Peyer's patch (tissue), 4 donors: ENCODE measurements around the gene IL31RA.

Experiments used
- POLR2A ChIP-seq, 2 donors: fragments of 450-650 bp; IDR thresholded peaks; one replicate each; pipeline ENCODE4 v1.5.1; 2017; ENCODE audit warnings: antibody characterized with exemption in 2 of 2, mild to moderate bottlenecking in 2 of 2, moderate library complexity in 2 of 2
- TF ChIP-seq, protein P1 (sequence below), 6 experiments: fragments of 450-650 bp in 4 of 6; fragments of 200-600 bp in 2 of 6; sonication (generic) in 1 of 6; IDR thresholded peaks; one replicate each; pipeline ENCODE4 v1.5.1; 2017 to 2019; ENCODE audit warnings: antibody characterized with exemption in 6 of 6, mild to moderate bottlenecking in 3 of 6, moderate library complexity in 1 of 6

DNA sequence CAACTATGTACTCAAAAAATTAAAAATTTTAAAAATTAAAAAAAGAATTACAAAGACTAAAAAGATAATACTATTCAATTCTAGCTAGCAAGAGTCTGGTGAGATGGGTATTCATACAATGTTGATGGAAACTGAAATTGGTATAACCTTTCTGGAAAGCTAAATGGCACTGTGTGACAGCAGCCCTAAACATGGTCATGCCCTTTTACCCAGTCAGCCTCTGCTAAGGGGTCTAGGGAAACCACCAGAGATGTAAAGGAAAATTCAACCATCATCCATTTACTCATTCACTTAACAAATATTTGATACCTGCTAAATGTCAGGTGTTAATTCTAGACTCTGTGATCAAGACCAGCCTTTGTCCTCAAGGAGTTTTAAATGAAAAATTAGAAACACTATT is 29.3 kb downstream of the IL31RA start:
- TF ChIP-seq, protein P1, sequence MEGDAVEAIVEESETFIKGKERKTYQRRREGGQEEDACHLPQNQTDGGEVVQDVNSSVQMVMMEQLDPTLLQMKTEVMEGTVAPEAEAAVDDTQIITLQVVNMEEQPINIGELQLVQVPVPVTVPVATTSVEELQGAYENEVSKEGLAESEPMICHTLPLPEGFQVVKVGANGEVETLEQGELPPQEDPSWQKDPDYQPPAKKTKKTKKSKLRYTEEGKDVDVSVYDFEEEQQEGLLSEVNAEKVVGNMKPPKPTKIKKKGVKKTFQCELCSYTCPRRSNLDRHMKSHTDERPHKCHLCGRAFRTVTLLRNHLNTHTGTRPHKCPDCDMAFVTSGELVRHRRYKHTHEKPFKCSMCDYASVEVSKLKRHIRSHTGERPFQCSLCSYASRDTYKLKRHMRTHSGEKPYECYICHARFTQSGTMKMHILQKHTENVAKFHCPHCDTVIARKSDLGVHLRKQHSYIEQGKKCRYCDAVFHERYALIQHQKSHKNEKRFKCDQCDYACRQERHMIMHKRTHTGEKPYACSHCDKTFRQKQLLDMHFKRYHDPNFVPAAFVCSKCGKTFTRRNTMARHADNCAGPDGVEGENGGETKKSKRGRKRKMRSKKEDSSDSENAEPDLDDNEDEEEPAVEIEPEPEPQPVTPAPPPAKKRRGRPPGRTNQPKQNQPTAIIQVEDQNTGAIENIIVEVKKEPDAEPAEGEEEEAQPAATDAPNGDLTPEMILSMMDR (IDR thresholded peaks at IDR 0.05): no peak
- no peak for TF ChIP-seq POLR2A (IDR thresholded peaks at IDR 0.05)
